GM20431 (cell line): ENCODE data around the gene HERPUD2.

Experiments
- in situ Hi-C: fragments of 300-500 bp; cut with MseI, MboI; formaldehyde crosslinking; loops from one replicate; pipeline ENCODE4 v1.15.0; 2020; ENCODE audit warnings: low sequenced_read_pairs; ENCODE audit not compliant: unreplicated experiment

Gene HERPUD2

GRCh38 chr7:35694784-35695472, at the start of gene HERPUD2:
Gene HERPUD2, minus strand, starts transcription at chr7:35695135. Its CDS starts 805 bp downstream, at chr7:35694330.
- in situ Hi-C loops: no loop called here

GRCh38 chr7:35738889-35739288, 44.0 kb upstream of the HERPUD2 start:
- in situ Hi-C loops: no loop called here

GRCh38 chr7:35736725-35737124, 41.8 kb upstream of the HERPUD2 start:
- in situ Hi-C loops: no loop called here

- in situ Hi-C loops: no loop called here
Observed at GRCh38 chr7:35735396-35735795, 40.5 kb upstream of the HERPUD2 start.

GRCh38 chr7:35734001-35734483, 39.1 kb upstream of the HERPUD2 start:
- in situ Hi-C loops: no loop called here

GRCh38 chr7:35731349-35731748, 36.4 kb upstream of the HERPUD2 start:
- in situ Hi-C loops: no loop called here

- in situ Hi-C loops: no loop called here
Observed at GRCh38 chr7:35729061-35729783, 34.3 kb upstream of the HERPUD2 start.

- in situ Hi-C loops: no loop called here
Observed at GRCh38 chr7:35728412-35729060, 33.6 kb upstream of the HERPUD2 start.

- in situ Hi-C loops: no loop called here
Observed at GRCh38 chr7:35727571-35727970, 32.6 kb upstream of the HERPUD2 start.

GRCh38 chr7:35726654-35727053, 31.7 kb upstream of the HERPUD2 start:
- in situ Hi-C loops: no loop called here

- in situ Hi-C loops: no loop called here
Observed at GRCh38 chr7:35725280-35725680, 30.3 kb upstream of the HERPUD2 start.

GRCh38 chr7:35723011-35723410, 28.1 kb upstream of the HERPUD2 start:
- in situ Hi-C loops: no loop called here

GRCh38 chr7:35722054-35722849, 27.3 kb upstream of the HERPUD2 start:
- in situ Hi-C loops: no loop called here

GRCh38 chr7:35721288-35721687, 26.4 kb upstream of the HERPUD2 start:
- in situ Hi-C loops: no loop called here

- in situ Hi-C loops: no loop called here
Observed at GRCh38 chr7:35720849-35721248, 25.9 kb upstream of the HERPUD2 start.

- in situ Hi-C loops: no loop called here
Observed at GRCh38 chr7:35720032-35720431, 25.1 kb upstream of the HERPUD2 start.

GRCh38 chr7:35718047-35718446, 23.1 kb upstream of the HERPUD2 start:
- in situ Hi-C loops: no loop called here

GRCh38 chr7:35717516-35717915, 22.6 kb upstream of the HERPUD2 start:
- in situ Hi-C loops: no loop called here

GRCh38 chr7:35717013-35717412, 22.1 kb upstream of the HERPUD2 start:
- in situ Hi-C loops: no loop called here
